Ovary (tissue), 9 donors: ENCODE data around the gene ADAMTS17. TPM values are rescaled to one million over a fixed set of nuclear protein-coding genes. Genes with fewer than 3 reads are reported as not detected.

ENCODE experiments used
- DNase-seq, 5 donors: peaks; one replicate each; pipeline ENCODE4 v3.0.0-alpha.2; 2019 to 2020
- H3K27ac ChIP-seq, 2 donors: fragments of 200-600 bp; one replicate each; pipeline versions ENCODE4 v1.5.1 to v1.8.0; 2019 to 2022
- H3K27me3 ChIP-seq: fragments of 200-600 bp; one replicate; pipeline ENCODE4 v1.8.0; 2022
- H3K36me3 ChIP-seq: fragments of 200-600 bp; sonication (generic); one replicate; pipeline ENCODE4 v1.5.1; 2019
- H3K4me1 ChIP-seq: one replicate; pipeline ENCODE4 v1.8.1; 2013; ENCODE audit warnings: mild to moderate bottlenecking, moderate library complexity; ENCODE audit not compliant: insufficient read depth
- H3K4me3 ChIP-seq: fragments of 200-600 bp; sonication (generic); one replicate; pipeline ENCODE4 v1.5.1; 2017
- H3K9me3 ChIP-seq, 2 donors: fragments of 200-600 bp in 1 of 2; sonication (generic) in 1 of 2; one replicate each; pipeline versions ENCODE4 v1.5.1 to v1.8.1; 2013 to 2019; ENCODE audit warnings: mild to moderate bottlenecking in 1 of 2, moderate library complexity in 1 of 2
- EP300 ChIP-seq: sonication (generic); formaldehyde crosslinking; IDR thresholded peaks from one replicate; pipeline ENCODE4 v1.6.1; 2017; ENCODE audit warnings: antibody characterized with exemption
- POLR2A ChIP-seq: fragments of 450-650 bp; IDR thresholded peaks from one replicate; pipeline ENCODE4 v1.6.1; 2017; ENCODE audit warnings: antibody characterized with exemption, mild to moderate bottlenecking, moderate library complexity
- WGBS, 3 donors: extraction: QIAGEN DNeasy Blood & Tissue Kit in 1 of 3; methylation state at CpG; one replicate each; pipeline versions ENCODE4 v1.1.5 to v1.1.7; 2013 to 2017; 5-methylcytosine and 5-hydroxymethylcytosine counted together
- intact Hi-C, 4 donors: fragments of 100-400 bp; cut with DNase I; formaldehyde crosslinking; loops; one replicate each; pipeline versions ENCODE4 v1.11.0 to v1.15.1; 2022 to 2023
- polyA plus RNA-seq, 2 donors: library from polyadenylated mRNA; stranded (reverse); fragments of 200-250 nt in 1 of 2; fragments of 350-450 nt in 1 of 2; fragmentation: Illumina TruSeq in 1 of 2; extraction: RNeasy Lipid Tissue Mini Kit (QIAGEN cat#74804) in 1 of 2; gene quantifications; one replicate each; pipeline ENCODE4 v1.2.3, GENCODE V29; 2013 to 2014
- total RNA-seq, 7 donors: library from RNA; depleted of rRNA in 2 of 7; stranded (reverse); fragments of >200 nt in 2 of 7; fragmentation: NEBNext Ultra II Directional in 3 of 7; extraction: Animal tissue kit (Norgen Biotek cat#: 25700) in 3 of 7; gene quantifications; one replicate each; pipeline versions ENCODE4 v1.1.0 to v1.2.4, GENCODE V29; 2016 to 2023
- TF ChIP-seq, protein P1 (sequence below), 3 donors: fragments of 450-650 bp in 2 of 3; fragments of 200-600 bp in 1 of 3; IDR thresholded peaks; one replicate each; pipeline versions ENCODE4 v1.5.1 to v1.8.0; 2016 to 2022; ENCODE audit warnings: antibody characterized with exemption in 3 of 3, mild to moderate bottlenecking in 1 of 3
- donor health status: DM: no; HTN: no; CAD: no; lungs with moderate emphysema.
- donor health status: DM: no; HTN: no; CAD: no.
- donor health status: Bipolar disorder and iron deficiency.
- donor health status: DM: yes; HTN: yes; CAD: no.
- donor health status: DM: no; HTN: no; CAD: no.
- donor health status: DM: yes; HTN: yes; CAD: no.

Gene ADAMTS17
- total and polyA plus RNA-seq, 9 donors: 1.3 to 11.3 (median 5.9) TPM

GRCh38 chr15:100036015-100036414, 305.8 kb downstream of the ADAMTS17 start:
- intact Hi-C loops: no loop called here
- Histone ChIP-seq H3K27ac (no peak overlapping the region), H3K4me1 (no peaks in the 10 kb centered on the region), H3K9me3 (no peaks in the 10 kb centered on the region), H3K27me3 (no peaks in the 10 kb centered on the region), H3K4me3 (no peak overlapping the region), H3K36me3 (no peaks in the 10 kb centered on the region)
- no peak for DNase-seq
- 92 to 98% (median 97%) methylated on average over 6 of the region's 6 CpGs for WGBS, 3 donors
- TF ChIP-seq, protein P1, sequence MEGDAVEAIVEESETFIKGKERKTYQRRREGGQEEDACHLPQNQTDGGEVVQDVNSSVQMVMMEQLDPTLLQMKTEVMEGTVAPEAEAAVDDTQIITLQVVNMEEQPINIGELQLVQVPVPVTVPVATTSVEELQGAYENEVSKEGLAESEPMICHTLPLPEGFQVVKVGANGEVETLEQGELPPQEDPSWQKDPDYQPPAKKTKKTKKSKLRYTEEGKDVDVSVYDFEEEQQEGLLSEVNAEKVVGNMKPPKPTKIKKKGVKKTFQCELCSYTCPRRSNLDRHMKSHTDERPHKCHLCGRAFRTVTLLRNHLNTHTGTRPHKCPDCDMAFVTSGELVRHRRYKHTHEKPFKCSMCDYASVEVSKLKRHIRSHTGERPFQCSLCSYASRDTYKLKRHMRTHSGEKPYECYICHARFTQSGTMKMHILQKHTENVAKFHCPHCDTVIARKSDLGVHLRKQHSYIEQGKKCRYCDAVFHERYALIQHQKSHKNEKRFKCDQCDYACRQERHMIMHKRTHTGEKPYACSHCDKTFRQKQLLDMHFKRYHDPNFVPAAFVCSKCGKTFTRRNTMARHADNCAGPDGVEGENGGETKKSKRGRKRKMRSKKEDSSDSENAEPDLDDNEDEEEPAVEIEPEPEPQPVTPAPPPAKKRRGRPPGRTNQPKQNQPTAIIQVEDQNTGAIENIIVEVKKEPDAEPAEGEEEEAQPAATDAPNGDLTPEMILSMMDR (IDR thresholded peaks at IDR 0.05): no peak
- TF ChIP-seq POLR2A (no peak), EP300 (no peak)

GRCh38 chr15:100034191-100034590, 307.6 kb downstream of the ADAMTS17 start:
- no peak for DNase-seq
- intact Hi-C loops: no loop called here
- Histone ChIP-seq H3K4me1 (no peaks in the 10 kb centered on the region), H3K36me3 (no peaks in the 10 kb centered on the region), H3K27me3 (no peaks in the 10 kb centered on the region), H3K4me3 (no peak overlapping the region), H3K27ac (no peak overlapping the region), H3K9me3 (no peaks in the 10 kb centered on the region)
- 92 to 95% (median 93%) methylated on average over 7 of the region's 7 CpGs for WGBS, 3 donors
- TF ChIP-seq EP300: no peak
- TF ChIP-seq, protein P1 (IDR thresholded peaks at IDR 0.05): no peak
- TF ChIP-seq POLR2A: no peak

DNA sequence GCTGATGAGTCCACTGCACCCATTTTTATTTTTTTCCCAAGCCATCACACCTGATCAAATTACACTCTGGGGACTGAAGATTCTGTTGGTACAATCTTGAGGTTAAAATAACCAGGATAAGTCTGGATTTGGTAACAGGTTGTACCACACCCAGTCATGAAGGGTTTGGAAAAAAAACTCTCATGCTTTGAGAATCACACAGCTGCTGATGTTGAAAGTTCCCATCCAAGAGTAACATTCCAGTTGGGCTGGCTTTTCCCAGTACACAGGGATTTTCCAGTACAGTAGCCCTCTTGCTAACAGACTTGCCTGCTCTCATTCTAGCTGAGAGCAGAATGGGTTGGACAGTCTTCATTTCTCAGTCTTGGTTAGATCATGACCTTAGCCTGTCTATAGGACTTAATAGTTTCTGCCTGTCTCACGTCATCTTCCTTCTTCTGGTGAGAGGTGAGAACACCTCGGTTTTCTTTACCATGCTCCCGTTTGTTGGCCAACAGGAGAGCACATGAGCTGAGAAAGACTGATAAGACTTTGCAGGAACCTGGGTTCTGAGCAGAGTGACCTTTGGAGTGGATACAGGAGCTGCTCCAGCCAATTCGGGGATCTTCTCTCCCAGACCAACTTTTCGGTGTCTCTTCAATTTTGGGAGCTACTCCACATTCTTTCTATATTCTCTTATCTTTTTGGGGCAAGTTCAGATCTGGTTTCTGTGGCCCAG, 308.5 kb downstream of the ADAMTS17 start:
- H3K4me3 ChIP-seq: no peak overlapping the region
- TF ChIP-seq, protein P1 (IDR thresholded peaks at IDR 0.05): no peak
- TF ChIP-seq EP300 (no peak), POLR2A (no peak)
- no peak overlapping the region for H3K27ac ChIP-seq
- intact Hi-C loops: no loop called here
- no peaks in the 10 kb centered on the region for H3K4me1 ChIP-seq
- WGBS, 3 donors: 78 to 85% (median 80%) methylated on average over 5 of the region's 5 CpGs
- DNase-seq: no peak
- H3K9me3 ChIP-seq: no peaks in the 10 kb centered on the region
- no peaks in the 10 kb centered on the region for H3K27me3 ChIP-seq
- H3K36me3 ChIP-seq: no peaks in the 10 kb centered on the region

DNA sequence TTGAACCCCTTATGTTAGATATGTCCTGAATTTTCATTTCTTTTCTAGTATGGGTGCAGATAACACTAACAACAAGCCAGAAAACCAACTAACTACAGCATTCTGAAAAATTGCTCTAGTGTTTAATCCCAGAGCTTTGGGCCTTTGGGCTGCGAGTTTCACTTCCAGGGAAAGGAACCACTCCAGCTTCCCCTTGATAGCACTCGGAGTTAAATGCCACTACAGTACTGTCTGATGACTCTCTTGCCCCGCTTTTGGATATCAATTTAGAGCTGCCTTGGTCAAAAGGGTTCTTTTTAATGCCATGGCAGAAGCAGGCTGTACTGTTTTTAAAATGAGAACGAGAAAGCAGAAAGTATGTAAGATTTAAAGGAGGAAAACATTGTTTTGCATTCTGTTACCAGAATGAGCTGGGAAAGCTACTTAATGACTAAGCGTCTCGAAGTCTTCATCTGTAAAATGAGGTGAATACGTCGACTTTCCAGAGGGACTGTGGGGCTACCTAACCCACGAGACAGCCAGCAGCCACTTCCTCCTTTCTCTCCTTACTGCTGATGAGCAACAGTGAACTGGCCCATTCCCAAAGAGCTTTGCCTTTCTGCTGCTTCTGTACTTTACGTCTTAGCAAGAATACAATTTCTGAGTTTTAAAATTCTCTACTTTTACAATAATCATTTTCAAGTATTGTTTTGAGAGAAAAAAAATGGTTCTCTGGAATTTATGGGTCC, 309.3 kb downstream of the ADAMTS17 start:
- no peak for DNase-seq
- 58 to 68% (median 58%) methylated on average over 10 of the region's 10 CpGs for WGBS, 3 donors
- peak overlapping the region in 1 of 2 donors; percentile 1 for H3K27ac ChIP-seq
- no peaks in the 10 kb centered on the region for H3K36me3 ChIP-seq
- H3K4me1 ChIP-seq: no peaks in the 10 kb centered on the region
- H3K27me3 ChIP-seq: no peaks in the 10 kb centered on the region
- intact Hi-C loops: no loop called here
- H3K4me3 ChIP-seq: no peak overlapping the region
- TF ChIP-seq EP300: no peak
- H3K9me3 ChIP-seq: peaks cover 0 to 4% of the 10 kb centered on the region in 2 donors
